ENCODE results near the gene MTIF3.

- TF ChIP-seq CTCF (IDR thresholded peaks at IDR 0.05) (no peak), POLR2A (IDR thresholded peaks at IDR 0.05) (no peak), EP300 (IDR thresholded peaks at IDR 0.05) (no peak)
Measured at GRCh38 chr13:27388241-27388640, 62.1 kb downstream of the MTIF3 start.

All from tibial nerve (tissue), 4 donors.